Suprapubic skin (tissue), 4 donors: ENCODE data around the gene PPP1R9B. TPM values are rescaled to one million over a fixed set of nuclear protein-coding genes. Genes with fewer than 3 reads are reported as not detected.

Experiments
- DNase-seq, 2 donors: peaks; one replicate each; pipeline ENCODE4 v3.0.0-alpha.2; 2019; ENCODE audit warnings: low spot score in 2 of 2
- H3K27ac ChIP-seq: fragments of 200-600 bp; sonication (generic); one replicate; pipeline ENCODE4 v1.5.1; 2019
- H3K27me3 ChIP-seq: fragments of 200-600 bp; sonication (generic); one replicate; pipeline ENCODE4 v1.5.1; 2019
- H3K36me3 ChIP-seq: fragments of 200-600 bp; sonication (generic); one replicate; pipeline ENCODE4 v1.5.1; 2019
- H3K4me1 ChIP-seq: fragments of 200-600 bp; sonication (generic); one replicate; pipeline ENCODE4 v1.5.1; 2019
- H3K4me3 ChIP-seq: fragments of 200-600 bp; sonication (generic); one replicate; pipeline ENCODE4 v1.5.1; 2019; ENCODE audit warnings: mild to moderate bottlenecking
- H3K9me3 ChIP-seq: fragments of 200-600 bp; sonication (generic); one replicate; pipeline ENCODE4 v1.5.1; 2019
- EP300 ChIP-seq: sonication (generic); formaldehyde crosslinking; IDR thresholded peaks from one replicate; pipeline ENCODE4 v1.6.1; 2017; ENCODE audit warnings: antibody characterized with exemption
- POLR2A ChIP-seq, 2 donors: fragments of 450-650 bp; IDR thresholded peaks; one replicate each; pipeline ENCODE4 v1.6.1; 2017; ENCODE audit warnings: antibody characterized with exemption in 2 of 2, mild to moderate bottlenecking in 2 of 2, moderate library complexity in 2 of 2
- POLR2AphosphoS5 ChIP-seq, 3 donors: sonication (generic); formaldehyde crosslinking; IDR thresholded peaks; one replicate each; pipeline ENCODE4 v1.6.1; 2017; ENCODE audit warnings: antibody characterized with exemption in 3 of 3
- WGBS: methylation state at CpG from one replicate; pipeline ENCODE4 v1.1.5; 2018; 5-methylcytosine and 5-hydroxymethylcytosine counted together
- total RNA-seq, 4 donors: library from RNA; depleted of rRNA; stranded (reverse); fragments of >200 nt; gene quantifications; one replicate each; pipeline ENCODE4 v1.1.0, GENCODE V29; 2016
- TF ChIP-seq, protein P1 (sequence below), 2 donors: fragments of 200-600 bp in 1 of 2; fragments of 450-650 bp in 1 of 2; sonication (generic) in 1 of 2; IDR thresholded peaks; one replicate each; pipeline ENCODE4 v1.5.1; 2016 to 2019; ENCODE audit warnings: antibody characterized with exemption in 2 of 2, mild to moderate bottlenecking in 1 of 2, moderate library complexity in 1 of 2

The PPP1R9B gene
- total RNA-seq, 4 donors from 2014 or later: 21.5 to 26.2 (median 23.7) TPM

DNA sequence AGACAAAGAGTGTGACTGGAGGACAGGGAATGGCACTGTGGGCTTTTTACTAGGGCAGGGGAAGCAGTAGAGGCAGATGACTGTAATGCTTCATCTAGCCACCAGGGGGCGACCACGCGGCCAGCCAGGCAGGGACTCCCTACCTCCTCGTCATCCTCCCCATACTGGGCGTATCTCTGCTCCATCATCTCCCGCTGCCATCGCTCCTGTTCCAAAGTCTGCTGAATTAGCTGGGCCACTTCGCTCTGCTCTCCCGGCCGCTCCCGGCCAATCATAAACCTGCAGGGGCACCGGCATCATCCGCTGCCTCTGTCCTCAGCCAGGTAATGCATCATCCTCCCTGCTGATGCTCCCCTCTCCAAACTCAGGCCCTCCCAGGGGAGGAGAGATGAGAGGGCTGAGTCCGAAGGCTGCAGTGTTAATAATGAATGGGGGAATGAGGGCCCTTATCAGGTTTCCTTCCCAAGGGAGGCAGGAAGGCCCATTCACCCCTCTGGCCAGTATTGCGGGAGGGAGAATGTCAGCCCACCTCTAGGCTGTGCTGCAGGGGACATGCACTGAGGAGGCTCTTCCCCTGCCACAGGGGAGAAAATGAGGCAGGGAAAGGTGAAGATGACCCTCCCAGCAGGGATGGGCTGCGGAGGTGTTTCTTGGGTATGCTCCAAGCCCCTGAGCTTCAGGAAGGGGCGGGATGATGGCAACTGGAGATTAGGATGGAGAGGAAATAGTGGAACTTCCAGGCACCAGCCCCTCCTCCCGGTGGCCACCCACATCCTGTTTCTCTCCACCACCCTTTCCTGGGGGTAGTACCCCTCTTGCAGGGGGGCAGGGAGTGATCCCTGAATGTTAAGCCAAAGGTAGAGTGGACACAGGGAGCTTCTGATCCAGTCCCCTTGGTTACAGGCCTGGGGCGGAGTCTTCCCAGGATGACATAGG, 10.3 kb downstream of the PPP1R9B start:
- Histone ChIP-seq H3K4me1 (peaks cover 18% of the 10 kb centered on the region), H3K36me3 (peaks cover 100% of the 10 kb centered on the region)

DNA sequence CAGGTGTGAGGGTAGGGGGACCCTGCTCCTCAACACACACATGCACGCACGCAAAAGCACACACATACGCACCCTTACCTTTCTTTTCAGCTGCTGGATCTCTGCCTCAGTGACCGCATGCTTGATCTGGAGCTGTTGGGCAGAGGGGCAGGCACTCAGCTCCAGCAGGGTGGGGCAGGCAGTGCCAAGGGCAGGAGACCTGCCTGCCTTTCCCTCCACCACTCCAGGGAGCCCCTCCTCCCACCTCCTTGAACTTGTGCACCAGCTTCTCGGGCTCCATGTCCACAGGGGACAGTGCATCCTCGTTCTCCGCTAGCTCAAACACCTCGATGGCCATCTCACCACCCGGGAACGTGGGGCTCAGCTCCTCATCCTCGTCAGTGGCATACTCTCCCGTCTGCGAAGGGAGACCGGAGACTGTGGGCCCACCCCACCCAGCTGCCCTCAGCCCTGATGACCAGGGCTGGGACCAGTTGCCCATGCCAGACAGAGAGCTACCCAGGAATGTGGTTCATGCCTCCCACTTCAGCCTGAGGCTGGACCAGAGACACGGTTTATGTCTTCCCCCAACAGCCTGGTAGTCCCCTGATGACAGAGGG, 11.2 kb downstream of the PPP1R9B start:
- TF ChIP-seq POLR2A (IDR thresholded peaks at IDR 0.05) (no peak), EP300 (no peak), POLR2AphosphoS5 (IDR thresholded peaks at IDR 0.05) (no peak)
- TF ChIP-seq, protein P1, sequence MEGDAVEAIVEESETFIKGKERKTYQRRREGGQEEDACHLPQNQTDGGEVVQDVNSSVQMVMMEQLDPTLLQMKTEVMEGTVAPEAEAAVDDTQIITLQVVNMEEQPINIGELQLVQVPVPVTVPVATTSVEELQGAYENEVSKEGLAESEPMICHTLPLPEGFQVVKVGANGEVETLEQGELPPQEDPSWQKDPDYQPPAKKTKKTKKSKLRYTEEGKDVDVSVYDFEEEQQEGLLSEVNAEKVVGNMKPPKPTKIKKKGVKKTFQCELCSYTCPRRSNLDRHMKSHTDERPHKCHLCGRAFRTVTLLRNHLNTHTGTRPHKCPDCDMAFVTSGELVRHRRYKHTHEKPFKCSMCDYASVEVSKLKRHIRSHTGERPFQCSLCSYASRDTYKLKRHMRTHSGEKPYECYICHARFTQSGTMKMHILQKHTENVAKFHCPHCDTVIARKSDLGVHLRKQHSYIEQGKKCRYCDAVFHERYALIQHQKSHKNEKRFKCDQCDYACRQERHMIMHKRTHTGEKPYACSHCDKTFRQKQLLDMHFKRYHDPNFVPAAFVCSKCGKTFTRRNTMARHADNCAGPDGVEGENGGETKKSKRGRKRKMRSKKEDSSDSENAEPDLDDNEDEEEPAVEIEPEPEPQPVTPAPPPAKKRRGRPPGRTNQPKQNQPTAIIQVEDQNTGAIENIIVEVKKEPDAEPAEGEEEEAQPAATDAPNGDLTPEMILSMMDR (IDR thresholded peaks at IDR 0.05): no peak
- Histone ChIP-seq H3K27ac (no peak overlapping the region), H3K4me3 (no peak overlapping the region), H3K27me3 (no peaks in the 10 kb centered on the region), H3K9me3 (no peaks in the 10 kb centered on the region), H3K4me1 (peaks cover 9% of the 10 kb centered on the region), H3K36me3 (peaks cover 100% of the 10 kb centered on the region)
- DNase-seq: no peak
- WGBS: 87% methylated on average over 15 of the region's 15 CpGs

More for the DNA sequence above, 10.3 kb downstream of the PPP1R9B start:
- Histone ChIP-seq H3K27me3 (no peaks in the 10 kb centered on the region), H3K27ac (no peak overlapping the region), H3K9me3 (no peaks in the 10 kb centered on the region), H3K4me3 (no peak overlapping the region)
- 46% methylated on average over 17 of the region's 19 CpGs for WGBS
- TF ChIP-seq POLR2AphosphoS5 (IDR thresholded peaks at IDR 0.05) (peak in 1 of 3 donors; percentile 8), POLR2A (IDR thresholded peaks at IDR 0.05) (no peak), EP300 (no peak)
- TF ChIP-seq, protein P1 (IDR thresholded peaks at IDR 0.05): peak; percentile 93 to 98
- DNase-seq: no peak

DNA sequence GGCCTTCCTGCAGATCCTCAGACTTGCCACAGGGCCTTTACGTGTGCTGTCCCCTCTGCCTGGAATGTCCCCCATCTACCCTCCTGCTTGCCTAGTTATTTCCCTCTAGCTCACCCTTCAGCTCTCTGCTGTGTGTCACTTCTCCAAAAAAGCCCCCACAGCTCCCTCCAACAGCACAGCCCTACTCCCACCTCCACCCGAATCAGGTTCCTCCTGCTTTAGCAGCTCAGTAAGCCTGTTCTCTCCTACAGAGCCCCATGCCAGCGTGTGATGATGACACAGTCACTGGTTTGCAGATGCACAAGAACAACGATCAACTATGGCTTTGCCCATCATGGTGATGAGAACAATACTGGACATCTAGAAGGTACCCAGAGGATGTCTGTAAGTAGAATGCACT, 13.4 kb downstream of the PPP1R9B start:
- peaks cover 25% of the 10 kb centered on the region for H3K4me1 ChIP-seq
- H3K4me3 ChIP-seq: no peak overlapping the region
- H3K36me3 ChIP-seq: peaks cover 77% of the 10 kb centered on the region
- WGBS: 89% methylated on average over 4 of the region's 4 CpGs
- H3K27ac ChIP-seq: no peak overlapping the region
- DNase-seq: no peak
- H3K27me3 ChIP-seq: no peaks in the 10 kb centered on the region
- TF ChIP-seq POLR2AphosphoS5 (IDR thresholded peaks at IDR 0.05) (no peak), EP300 (no peak), POLR2A (IDR thresholded peaks at IDR 0.05) (no peak)
- TF ChIP-seq, protein P1 (IDR thresholded peaks at IDR 0.05): no peak
- no peaks in the 10 kb centered on the region for H3K9me3 ChIP-seq

DNA sequence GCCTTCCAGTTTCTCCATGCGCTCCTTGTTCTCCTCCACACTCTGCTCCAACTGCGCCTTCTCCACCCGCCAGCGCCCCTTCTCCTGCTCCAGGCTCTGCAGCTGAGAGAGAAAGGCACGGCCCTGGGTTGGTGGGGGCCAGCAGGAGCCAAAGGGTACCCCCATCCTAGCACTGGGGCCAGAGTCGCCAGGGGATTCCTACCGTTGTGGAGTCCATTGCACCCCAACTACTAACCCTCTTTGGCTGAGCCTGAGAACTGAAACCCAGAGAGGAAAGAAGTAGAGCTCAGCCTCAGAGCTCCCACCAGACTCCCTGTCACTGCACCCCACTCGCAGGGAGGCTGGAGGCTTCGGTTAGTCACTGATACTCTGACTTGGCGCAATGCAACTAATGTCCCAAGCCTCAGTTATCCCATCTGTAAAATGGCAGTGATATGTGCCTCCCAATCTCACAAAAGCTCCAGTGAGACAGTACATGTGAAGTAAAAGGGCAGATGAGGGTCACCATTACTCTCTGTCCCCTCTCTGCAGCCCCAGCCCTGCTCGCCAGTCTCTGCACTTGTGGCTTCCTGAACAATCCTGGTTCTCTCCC, 14.3 kb downstream of the PPP1R9B start:
- H3K36me3 ChIP-seq: peaks cover 69% of the 10 kb centered on the region
- H3K27ac ChIP-seq: no peak overlapping the region
- DNase-seq: no peak
- WGBS: 84% methylated on average over 7 of the region's 11 CpGs
- no peaks in the 10 kb centered on the region for H3K27me3 ChIP-seq
- no peaks in the 10 kb centered on the region for H3K9me3 ChIP-seq
- H3K4me3 ChIP-seq: no peak overlapping the region
- TF ChIP-seq POLR2A (IDR thresholded peaks at IDR 0.05) (no peak), POLR2AphosphoS5 (IDR thresholded peaks at IDR 0.05) (no peak), EP300 (no peak)
- TF ChIP-seq, protein P1 (IDR thresholded peaks at IDR 0.05): no peak
- H3K4me1 ChIP-seq: peaks cover 25% of the 10 kb centered on the region
